Activated CD4-positive, alpha-beta T cell treated with anti-CD3 and anti-CD28 coated beads, Interleukin-2, amount 10 ng/mL, durations not matched to agents 7 days and 5 days (primary cell): ENCODE measurements around the gene VAC14. TPM values are rescaled to one million over a fixed set of nuclear protein-coding genes. Genes with fewer than 3 reads are reported as not detected.

Experiments
- CTCF ChIA-PET: fragments of 350-600 bp; sonication (Branson Sonifier 250); formaldehyde crosslinking; loops from one replicate; lab custom pipeline; 2021; ENCODE audit warnings: antibody characterized with exemption; lab: Charles Lee
- POLR2A ChIA-PET: fragments of 350-600 bp; sonication (Branson Sonifier 250); formaldehyde crosslinking; loops from one replicate; lab custom pipeline; 2021; ENCODE audit warnings: antibody characterized with exemption; lab: Charles Lee
- DNase-seq: peaks from one replicate; pipeline ENCODE4 v3.0.0-alpha.2; 2020
- H3K27ac Mint-ChIP-seq: one replicate; pipeline ENCODE4 v1.8.0; 2021; ENCODE audit warnings: mild to moderate bottlenecking, moderate library complexity, mixed read lengths
- H3K27me3 Mint-ChIP-seq: one replicate; pipeline ENCODE4 v1.8.0; 2021; ENCODE audit warnings: mixed read lengths
- H3K36me3 Mint-ChIP-seq: one replicate; pipeline ENCODE4 v1.8.0; 2021; ENCODE audit warnings: low read depth, mixed read lengths
- H3K4me1 Mint-ChIP-seq: one replicate; pipeline ENCODE4 v1.8.0; 2021; ENCODE audit warnings: mixed read lengths
- H3K4me3 Mint-ChIP-seq: one replicate; pipeline ENCODE4 v1.8.0; 2021; ENCODE audit warnings: mild to moderate bottlenecking, moderate library complexity, mixed read lengths
- H3K9me3 Mint-ChIP-seq: one replicate; pipeline ENCODE4 v1.8.0; 2021; ENCODE audit warnings: mixed read lengths
- total RNA-seq, 2 experiments: library from RNA; stranded (reverse); gene quantifications; one replicate each; pipeline ENCODE4 v1.2.3, GENCODE V29; 2021

Gene VAC14
- total RNA-seq, 2 experiments from 2014 or later, result 35.9 to 37.1 TPM

- no peak for DNase-seq
- no peaks in the 10 kb centered on the region for H3K9me3 Mint-ChIP-seq
- H3K4me3 Mint-ChIP-seq, result no peak overlapping the region
- ChIA-PET CTCF (interaction anchor here (0.6 to 2.6 kb wide), 4 partner anchors 11 to 86 kb away, joined by 3 to 12 read pairs (median 4); no protein-coding TSS in a partner anchor), POLR2A (no interaction called here)
- no peaks in the 10 kb centered on the region for H3K27me3 Mint-ChIP-seq
- no peak overlapping the region for H3K27ac Mint-ChIP-seq
- H3K4me1 Mint-ChIP-seq, result peaks cover 8% of the 10 kb centered on the region
- H3K36me3 Mint-ChIP-seq, result peaks cover 15% of the 10 kb centered on the region
Observed at GRCh38 chr16:70768203-70768580, 32.8 kb downstream of the VAC14 start.

GRCh38 chr16:70767377-70768202, 33.4 kb downstream of the VAC14 start:
- H3K27me3 Mint-ChIP-seq, result no peaks in the 10 kb centered on the region
- POLR2A ChIA-PET, result no interaction called here
- CTCF ChIA-PET, result interaction anchor here (1.0 to 2.6 kb wide), 3 partner anchors 10 to 114 kb away, joined by 3 to 12 read pairs (median 4); no protein-coding TSS in a partner anchor
- no peak overlapping the region for H3K27ac Mint-ChIP-seq
- H3K9me3 Mint-ChIP-seq, result no peaks in the 10 kb centered on the region
- DNase-seq, result no peak
- peaks cover 17% of the 10 kb centered on the region for H3K36me3 Mint-ChIP-seq
- peaks cover 8% of the 10 kb centered on the region for H3K4me1 Mint-ChIP-seq
- H3K4me3 Mint-ChIP-seq, result no peak overlapping the region

- no peaks in the 10 kb centered on the region for H3K27me3 Mint-ChIP-seq
- DNase-seq, result no peak
- no peak overlapping the region for H3K4me3 Mint-ChIP-seq
- CTCF ChIA-PET, result interaction anchor here (2.6 kb wide), 1 partner anchor 9 kb away, joined by 12 read pairs; no protein-coding TSS in a partner anchor
- peaks cover 8% of the 10 kb centered on the region for H3K4me1 Mint-ChIP-seq
- no peak overlapping the region for H3K27ac Mint-ChIP-seq
- H3K9me3 Mint-ChIP-seq, result no peaks in the 10 kb centered on the region
- H3K36me3 Mint-ChIP-seq, result peaks cover 14% of the 10 kb centered on the region
- POLR2A ChIA-PET, result no interaction called here
Observed at GRCh38 chr16:70766658-70767057, 34.3 kb downstream of the VAC14 start.

GRCh38 chr16:70766176-70766575, 34.8 kb downstream of the VAC14 start:
- no peak overlapping the region for H3K27ac Mint-ChIP-seq
- ChIA-PET POLR2A (no interaction called here), CTCF (interaction anchor here (2.6 kb wide), 1 partner anchor 9 kb away, joined by 12 read pairs; no protein-coding TSS in a partner anchor)
- peaks cover 14% of the 10 kb centered on the region for H3K36me3 Mint-ChIP-seq
- H3K4me1 Mint-ChIP-seq, result peaks cover 8% of the 10 kb centered on the region
- no peak overlapping the region for H3K4me3 Mint-ChIP-seq
- no peaks in the 10 kb centered on the region for H3K27me3 Mint-ChIP-seq
- H3K9me3 Mint-ChIP-seq, result no peaks in the 10 kb centered on the region
- no peak for DNase-seq

GRCh38 chr16:70765491-70765890, 35.5 kb downstream of the VAC14 start:
- ChIA-PET CTCF (interaction anchor here (2.6 kb wide), 1 partner anchor 8 kb away, joined by 12 read pairs; no protein-coding TSS in a partner anchor), POLR2A (no interaction called here)
- Mint-ChIP-seq H3K27me3 (no peaks in the 10 kb centered on the region), H3K4me3 (no peak overlapping the region), H3K27ac (no peak overlapping the region), H3K4me1 (peaks cover 5% of the 10 kb centered on the region), H3K36me3 (peaks cover 9% of the 10 kb centered on the region), H3K9me3 (no peaks in the 10 kb centered on the region)
- no peak for DNase-seq

- no peak for DNase-seq
- Mint-ChIP-seq H3K36me3 (peaks cover 4% of the 10 kb centered on the region), H3K9me3 (no peaks in the 10 kb centered on the region), H3K27ac (no peak overlapping the region), H3K4me3 (no peak overlapping the region), H3K4me1 (peaks cover 5% of the 10 kb centered on the region), H3K27me3 (no peaks in the 10 kb centered on the region)
- ChIA-PET CTCF (no interaction called here), POLR2A (no interaction called here)
Observed at GRCh38 chr16:70764632-70765031, 36.3 kb downstream of the VAC14 start.

- ChIA-PET POLR2A (no interaction called here), CTCF (interaction anchor here (1.0 to 3.3 kb wide), 3 partner anchors 10 to 81 kb away, joined by 3 to 18 read pairs (median 3); no protein-coding TSS in a partner anchor)
- Mint-ChIP-seq H3K4me1 (peaks cover 15% of the 10 kb centered on the region), H3K4me3 (no peak overlapping the region), H3K27ac (peak overlapping the region; percentile 46), H3K36me3 (peaks cover 7% of the 10 kb centered on the region), H3K9me3 (no peaks in the 10 kb centered on the region), H3K27me3 (no peaks in the 10 kb centered on the region)
- no peak for DNase-seq
Observed at GRCh38 chr16:70760221-70760620, 40.7 kb downstream of the VAC14 start.

- Mint-ChIP-seq H3K27me3 (no peaks in the 10 kb centered on the region), H3K36me3 (peaks cover 7% of the 10 kb centered on the region), H3K9me3 (no peaks in the 10 kb centered on the region), H3K4me1 (peaks cover 15% of the 10 kb centered on the region), H3K27ac (peak overlapping the region; percentile 84), H3K4me3 (no peak overlapping the region)
- ChIA-PET CTCF (interaction anchor here (1.0 to 3.3 kb wide), 3 partner anchors 10 to 80 kb away, joined by 3 to 18 read pairs (median 3); no protein-coding TSS in a partner anchor), POLR2A (no interaction called here)
- DNase-seq, result no peak
Observed at GRCh38 chr16:70759666-70760065, 41.3 kb downstream of the VAC14 start.

- Mint-ChIP-seq H3K4me3 (no peak overlapping the region), H3K4me1 (peaks cover 15% of the 10 kb centered on the region), H3K9me3 (no peaks in the 10 kb centered on the region), H3K27me3 (no peaks in the 10 kb centered on the region), H3K36me3 (peaks cover 7% of the 10 kb centered on the region), H3K27ac (peak overlapping the region; percentile 22)
- CTCF ChIA-PET, result interaction anchor here (0.5 to 1.3 kb wide), 4 partner anchors 9 to 124 kb away, joined by 3 to 4 read pairs (median 3); no protein-coding TSS in a partner anchor
- no peak for DNase-seq
- POLR2A ChIA-PET, result no interaction called here
Observed at GRCh38 chr16:70758786-70759185, 42.2 kb downstream of the VAC14 start.

GRCh38 chr16:70757183-70757582, 43.8 kb downstream of the VAC14 start:
- DNase-seq, result no peak
- CTCF ChIA-PET, result interaction anchor here (0.6 to 2.3 kb wide), 3 partner anchors 10 to 14 kb away, joined by 3 to 12 read pairs (median 3); no protein-coding TSS in a partner anchor
- no peak overlapping the region for H3K4me3 Mint-ChIP-seq
- H3K4me1 Mint-ChIP-seq, result peaks cover 15% of the 10 kb centered on the region
- no peaks in the 10 kb centered on the region for H3K27me3 Mint-ChIP-seq
- H3K27ac Mint-ChIP-seq, result no peak overlapping the region
- POLR2A ChIA-PET, result no interaction called here
- no peaks in the 10 kb centered on the region for H3K9me3 Mint-ChIP-seq
- H3K36me3 Mint-ChIP-seq, result peaks cover 5% of the 10 kb centered on the region

- Mint-ChIP-seq H3K9me3 (no peaks in the 10 kb centered on the region), H3K4me1 (peaks cover 24% of the 10 kb centered on the region), H3K27ac (peak overlapping the region; percentile 67), H3K36me3 (peaks cover 7% of the 10 kb centered on the region), H3K27me3 (no peaks in the 10 kb centered on the region), H3K4me3 (no peak overlapping the region)
- ChIA-PET POLR2A (no interaction called here), CTCF (interaction anchor here (1.4 to 2.3 kb wide), 2 partner anchors 11 to 15 kb away, joined by 5 to 12 read pairs; no protein-coding TSS in a partner anchor)
- no peak for DNase-seq
Observed at GRCh38 chr16:70756071-70756470, 44.9 kb downstream of the VAC14 start.

GRCh38 chr16:70754851-70755600, 45.9 kb downstream of the VAC14 start:
- no peaks in the 10 kb centered on the region for H3K9me3 Mint-ChIP-seq
- H3K4me1 Mint-ChIP-seq, result peaks cover 32% of the 10 kb centered on the region
- CTCF ChIA-PET, result interaction anchor here (1.0 to 1.4 kb wide), 3 partner anchors 11 to 16 kb away, joined by 3 to 5 read pairs (median 4); no protein-coding TSS in a partner anchor
- no peak for DNase-seq
- H3K27ac Mint-ChIP-seq, result peak overlapping the region; percentile 60
- POLR2A ChIA-PET, result no interaction called here
- no peaks in the 10 kb centered on the region for H3K27me3 Mint-ChIP-seq
- H3K4me3 Mint-ChIP-seq, result no peak overlapping the region
- peaks cover 17% of the 10 kb centered on the region for H3K36me3 Mint-ChIP-seq
